Erythroblast (primary cell): ENCODE results near the gene CEBPA.

Experiments
- GATA1 ChIP-seq: IDR thresholded peaks from 2 replicates; pipeline ENCODE4 v1.6.1; 2011; ENCODE audit warnings: low read depth, mild to moderate bottlenecking, control low read depth, low read length, moderate library complexity
- POLR2A ChIP-seq: IDR thresholded peaks from 2 replicates; pipeline ENCODE4 v1.6.1; 2011; ENCODE audit warnings: mild to moderate bottlenecking, low read length

- no peak for TF ChIP-seq POLR2A
- TF ChIP-seq GATA1, result no peak
These were observed 5.8 kb downstream of the CEBPA start for GRCh38 chr19:33296488-33296971.
